ENCODE results near the gene SPO11. TPM values are rescaled to one million over a fixed set of nuclear protein-coding genes. Genes with fewer than 3 reads are reported as not detected.

Gene SPO11
- total RNA-seq, 2 experiments from 2014 or later = not detected

DNA sequence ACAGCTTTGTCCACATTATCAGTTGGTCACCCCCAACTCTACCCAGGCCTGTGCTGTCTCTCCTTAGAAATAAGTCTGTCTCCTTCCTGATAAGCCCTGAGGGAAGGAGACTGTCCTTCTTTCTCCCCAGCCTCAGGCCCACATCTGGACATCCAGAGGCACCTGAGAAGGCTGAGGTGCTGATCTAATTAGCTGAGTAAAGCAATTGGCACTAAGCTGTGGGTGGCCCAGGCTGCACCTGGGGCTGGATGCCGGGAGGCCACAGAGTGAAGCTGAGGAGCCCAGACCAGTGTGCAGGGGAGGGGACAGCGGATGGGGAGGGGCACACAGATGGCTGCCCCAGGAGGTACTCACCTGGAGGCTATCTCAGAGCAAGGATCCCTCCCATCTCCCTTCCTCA, 37.0 kb upstream of the SPO11 start:
- Histone ChIP-seq H3K4me3 (ENCODE audit: low read length) (no peak overlapping the region), H3K9me3 (ENCODE audit: control insufficient read depth in 1 of 2, insufficient read depth in 1 of 2, low read length in 2 of 2) (peaks cover 0 to 5% of the 10 kb centered on the region in 2 experiments), H3K27me3 (ENCODE audit: control insufficient read depth in 1 of 2, insufficient read depth in 2 of 2, low read length in 2 of 2) (peaks cover 19 to 38% of the 10 kb centered on the region in 2 experiments), H3K4me1 (ENCODE audit: insufficient read depth, low read length) (no peaks in the 10 kb centered on the region), H3K27ac (ENCODE audit: low read depth in 1 of 2, low read length in 2 of 2) (no peak overlapping the region), H3K36me3 (ENCODE audit: insufficient read depth, low read length) (no peaks in the 10 kb centered on the region)
- no peaks in the 10 kb centered on the region for H3K9me3 Mint-ChIP-seq
- H3K4me1 Mint-ChIP-seq (ENCODE audit: low read depth) = no peaks in the 10 kb centered on the region
- ChIA-PET CTCF (no interaction called here), POLR2A (no interaction called here)
- no peak for DNase-seq
- ATAC-seq (ENCODE audit: poor library complexity) = no peak
- H3K27ac Mint-ChIP-seq = no peak overlapping the region
- intact Hi-C loops (cut with DNase I, micrococcal nuclease) = no loop called here
- no peak overlapping the region for H3K4me3 Mint-ChIP-seq
- peaks cover 59% of the 10 kb centered on the region for H3K27me3 Mint-ChIP-seq
- H3K36me3 Mint-ChIP-seq (ENCODE audit: low read depth) = no peaks in the 10 kb centered on the region
- TF ChIP-seq, protein P1, sequence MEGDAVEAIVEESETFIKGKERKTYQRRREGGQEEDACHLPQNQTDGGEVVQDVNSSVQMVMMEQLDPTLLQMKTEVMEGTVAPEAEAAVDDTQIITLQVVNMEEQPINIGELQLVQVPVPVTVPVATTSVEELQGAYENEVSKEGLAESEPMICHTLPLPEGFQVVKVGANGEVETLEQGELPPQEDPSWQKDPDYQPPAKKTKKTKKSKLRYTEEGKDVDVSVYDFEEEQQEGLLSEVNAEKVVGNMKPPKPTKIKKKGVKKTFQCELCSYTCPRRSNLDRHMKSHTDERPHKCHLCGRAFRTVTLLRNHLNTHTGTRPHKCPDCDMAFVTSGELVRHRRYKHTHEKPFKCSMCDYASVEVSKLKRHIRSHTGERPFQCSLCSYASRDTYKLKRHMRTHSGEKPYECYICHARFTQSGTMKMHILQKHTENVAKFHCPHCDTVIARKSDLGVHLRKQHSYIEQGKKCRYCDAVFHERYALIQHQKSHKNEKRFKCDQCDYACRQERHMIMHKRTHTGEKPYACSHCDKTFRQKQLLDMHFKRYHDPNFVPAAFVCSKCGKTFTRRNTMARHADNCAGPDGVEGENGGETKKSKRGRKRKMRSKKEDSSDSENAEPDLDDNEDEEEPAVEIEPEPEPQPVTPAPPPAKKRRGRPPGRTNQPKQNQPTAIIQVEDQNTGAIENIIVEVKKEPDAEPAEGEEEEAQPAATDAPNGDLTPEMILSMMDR (IDR thresholded peaks at IDR 0.05) = no peak

DNA sequence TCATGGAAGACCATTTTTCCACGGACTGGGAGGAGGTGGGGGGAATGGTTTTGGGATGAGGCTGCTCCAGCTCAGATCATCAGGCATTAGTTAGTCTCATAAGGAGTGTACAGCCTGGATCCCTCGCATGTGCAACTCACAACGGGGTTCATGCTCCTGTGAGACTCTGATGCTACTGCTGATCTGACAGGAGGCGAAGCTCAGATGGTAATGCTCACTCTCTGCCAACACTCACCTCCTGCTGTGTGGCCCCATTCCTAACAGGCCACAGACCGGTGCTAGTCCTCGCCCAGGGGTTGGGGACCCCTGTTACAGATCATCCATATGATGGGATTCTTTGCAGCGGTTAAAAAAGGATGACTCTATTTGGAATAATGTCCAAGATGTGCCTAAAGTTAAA, 35.6 kb upstream of the SPO11 start:
- ATAC-seq (ENCODE audit: poor library complexity) (no peak), DNase-seq (no peak)
- Mint-ChIP-seq H3K27ac (no peak overlapping the region), H3K27me3 (peaks cover 49% of the 10 kb centered on the region), H3K4me1 (ENCODE audit: low read depth) (no peaks in the 10 kb centered on the region), H3K9me3 (no peaks in the 10 kb centered on the region), H3K36me3 (ENCODE audit: low read depth) (no peaks in the 10 kb centered on the region), H3K4me3 (no peak overlapping the region)
- Histone ChIP-seq H3K36me3 (ENCODE audit: insufficient read depth, low read length) (no peaks in the 10 kb centered on the region), H3K27ac (ENCODE audit: low read depth in 1 of 2, low read length in 2 of 2) (no peak overlapping the region), H3K27me3 (ENCODE audit: control insufficient read depth in 1 of 2, insufficient read depth in 2 of 2, low read length in 2 of 2) (peaks cover 18 to 25% of the 10 kb centered on the region in 2 experiments), H3K9me3 (ENCODE audit: control insufficient read depth in 1 of 2, insufficient read depth in 1 of 2, low read length in 2 of 2) (peaks cover 0 to 5% of the 10 kb centered on the region in 2 experiments), H3K4me1 (ENCODE audit: insufficient read depth, low read length) (no peaks in the 10 kb centered on the region), H3K4me3 (ENCODE audit: low read length) (no peak overlapping the region)
- TF ChIP-seq, protein P1 (IDR thresholded peaks at IDR 0.05) = no peak
- POLR2A ChIA-PET = no interaction called here
- intact Hi-C loops (cut with DNase I, micrococcal nuclease) = no loop called here
- CTCF ChIA-PET = no interaction called here

DNA sequence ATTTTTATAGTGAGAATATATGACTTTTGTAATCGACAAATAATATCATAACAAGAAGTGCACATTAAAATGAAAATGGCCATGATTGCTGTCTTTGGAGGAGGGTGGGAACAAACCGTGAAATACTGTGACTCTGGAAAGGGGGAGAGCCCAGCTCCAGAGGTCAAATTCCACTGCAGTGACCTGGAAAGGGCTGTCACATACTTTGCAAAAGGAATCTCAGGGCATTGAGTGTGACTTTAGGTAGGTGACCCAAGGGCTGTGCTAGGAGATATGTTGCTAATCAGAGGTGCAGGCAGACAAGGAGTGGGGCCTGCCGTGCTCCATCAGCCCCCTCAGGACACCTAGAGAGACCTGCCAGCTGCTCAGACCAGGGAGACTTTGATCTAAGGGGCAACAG, 35.1 kb upstream of the SPO11 start:
- CTCF ChIA-PET = no interaction called here
- no peak overlapping the region for H3K27ac Mint-ChIP-seq
- TF ChIP-seq, protein P1 (IDR thresholded peaks at IDR 0.05) = no peak
- no peaks in the 10 kb centered on the region for H3K9me3 Mint-ChIP-seq
- intact Hi-C loops (cut with DNase I, micrococcal nuclease) = no loop called here
- DNase-seq (no peak), ATAC-seq (ENCODE audit: poor library complexity) (no peak)
- H3K4me3 Mint-ChIP-seq = no peak overlapping the region
- H3K4me1 Mint-ChIP-seq (ENCODE audit: low read depth) = no peaks in the 10 kb centered on the region
- Histone ChIP-seq H3K27me3 (ENCODE audit: control insufficient read depth in 1 of 2, insufficient read depth in 2 of 2, low read length in 2 of 2) (peaks cover 13 to 19% of the 10 kb centered on the region in 2 experiments), H3K27ac (ENCODE audit: low read depth in 1 of 2, low read length in 2 of 2) (no peak overlapping the region), H3K9me3 (ENCODE audit: control insufficient read depth in 1 of 2, insufficient read depth in 1 of 2, low read length in 2 of 2) (peaks cover 0 to 5% of the 10 kb centered on the region in 2 experiments), H3K4me1 (ENCODE audit: insufficient read depth, low read length) (no peaks in the 10 kb centered on the region), H3K36me3 (ENCODE audit: insufficient read depth, low read length) (no peaks in the 10 kb centered on the region), H3K4me3 (ENCODE audit: low read length) (no peak overlapping the region)
- H3K27me3 Mint-ChIP-seq = peaks cover 50% of the 10 kb centered on the region
- POLR2A ChIA-PET = no interaction called here
- H3K36me3 Mint-ChIP-seq (ENCODE audit: low read depth) = no peaks in the 10 kb centered on the region

Measured in CD4-positive, alpha-beta T cell (primary cell).